HG03135 (cell line): ENCODE results near the gene FAM169A.
"Not testable (repeated sequence)": the region's sequence is repeated elsewhere in the genome, so short reads cannot be mapped to it uniquely, and the experiment has no call there.

Experiments used
- ATAC-seq: cut with Tn5 transposase; IDR thresholded peaks from one replicate; pipeline ENCODE4 v1.9.1; 2021; ENCODE audit warnings: mild to moderate bottlenecking, moderate library complexity; ENCODE audit not compliant: unreplicated experiment

FAM169A gene

GRCh38 chr5:74801941-74802340, 64.2 kb downstream of the FAM169A start:
- ATAC-seq = no peak

- no peak for ATAC-seq
These were observed 65.0 kb downstream of the FAM169A start for GRCh38 chr5:74801197-74801596.

GRCh38 chr5:74798977-74799911, 66.9 kb downstream of the FAM169A start:
- no peak for ATAC-seq

GRCh38 chr5:74791669-74792068, 74.5 kb downstream of the FAM169A start:
- ATAC-seq = not testable (repeated sequence)

- no peak for ATAC-seq
These were observed 78.8 kb downstream of the FAM169A start for GRCh38 chr5:74787424-74787823.

GRCh38 chr5:74786851-74787250, 79.3 kb downstream of the FAM169A start:
- ATAC-seq = no peak

- ATAC-seq = no peak
These were observed 87.6 kb downstream of the FAM169A start for GRCh38 chr5:74778609-74779008.

- no peak for ATAC-seq
These were observed 93.8 kb downstream of the FAM169A start for GRCh38 chr5:74772359-74772758.

GRCh38 chr5:74767579-74767913, 98.6 kb downstream of the FAM169A start:
- ATAC-seq = peak; percentile 20

- peak; percentile 74 for ATAC-seq
These were observed 99.2 kb downstream of the FAM169A start, which contains the start of the genes GFM2 and NSA2 for GRCh38 chr5:74766849-74767578. Gene GFM2, minus strand, starts transcription at chr5:74767117. Its CDS starts 3,375 bp downstream, at chr5:74763742. Gene NSA2, plus strand, starts transcription at chr5:74767249. Its CDS starts 112 bp downstream, at chr5:74767361.

- ATAC-seq = peak; percentile 47
These were observed 99.8 kb downstream of the FAM169A start for GRCh38 chr5:74766418-74766848.

- ATAC-seq = no peak
These were observed 100.3 kb downstream of the FAM169A start for GRCh38 chr5:74765929-74766328.

- ATAC-seq = no peak
These were observed 101.0 kb downstream of the FAM169A start for GRCh38 chr5:74765201-74765600.

- ATAC-seq = no peak
These were observed 102.7 kb downstream of the FAM169A start for GRCh38 chr5:74763504-74763903.

GRCh38 chr5:74762599-74762998, 103.6 kb downstream of the FAM169A start:
- ATAC-seq = no peak

GRCh38 chr5:74761241-74761640, 104.9 kb downstream of the FAM169A start:
- ATAC-seq = no peak

- ATAC-seq = not testable (repeated sequence)
These were observed 117.4 kb downstream of the FAM169A start for GRCh38 chr5:74748742-74749141.

- ATAC-seq = no peak
These were observed 127.8 kb downstream of the FAM169A start for GRCh38 chr5:74738406-74738805.

- ATAC-seq = no peak
These were observed 129.4 kb downstream of the FAM169A start for GRCh38 chr5:74736759-74737158.
